ENCODE measurements around the gene KCNJ14. TPM values are rescaled to one million over a fixed set of nuclear protein-coding genes. Genes with fewer than 3 reads are reported as not detected.

The KCNJ14 gene
- total RNA-seq, 1 donor from 2014 or later = 2.2 TPM

GRCh38 chr19:48454150-48454730, 1.1 kb upstream of the KCNJ14 start:
- Mint-ChIP-seq H3K9me3 (no peaks in the 10 kb centered on the region), H3K4me3 (no peak overlapping the region), H3K4me1 (peaks cover 8% of the 10 kb centered on the region), H3K27ac (no peak overlapping the region), H3K36me3 (ENCODE audit: low read depth) (peaks cover 79% of the 10 kb centered on the region), H3K27me3 (no peaks in the 10 kb centered on the region)
- ATAC-seq (ENCODE audit: low read depth) (no peak), DNase-seq (no peak)
- no peak for TF ChIP-seq CTCF (IDR thresholded peaks at IDR 0.05)
- CTCF ChIA-PET = no interaction called here
- intact Hi-C loops (cut with micrococcal nuclease) = no loop called here
- POLR2A ChIA-PET = interaction anchor here (0.6 to 0.7 kb wide), 2 partner anchors 13 to 127 kb away, joined by 4 to 11 read pairs; no protein-coding TSS in a partner anchor

GRCh38 chr19:48455908-48456562, 661 bp downstream of the KCNJ14 start:
- Mint-ChIP-seq H3K4me1 (peaks cover 8% of the 10 kb centered on the region), H3K36me3 (ENCODE audit: low read depth) (peaks cover 62% of the 10 kb centered on the region), H3K9me3 (no peaks in the 10 kb centered on the region), H3K4me3 (no peak overlapping the region), H3K27ac (no peak overlapping the region), H3K27me3 (no peaks in the 10 kb centered on the region)
- TF ChIP-seq CTCF (IDR thresholded peaks at IDR 0.05) = no peak
- DNase-seq (no peak), ATAC-seq (ENCODE audit: low read depth) (no peak)
- ChIA-PET POLR2A (no interaction called here), CTCF (no interaction called here)
- intact Hi-C loops (cut with micrococcal nuclease) = no loop called here

- ATAC-seq (ENCODE audit: low read depth) = no peak
Measured at GRCh38 chr19:48456864-48457263, 1.5 kb downstream of the KCNJ14 start.

GRCh38 chr19:48458016-48458415, 2.6 kb downstream of the KCNJ14 start:
- DNase-seq (no peak), ATAC-seq (ENCODE audit: low read depth) (no peak)
- peaks cover 49% of the 10 kb centered on the region for H3K36me3 Mint-ChIP-seq (ENCODE audit: low read depth)
- intact Hi-C loops (cut with micrococcal nuclease) = no loop called here
- no peak overlapping the region for H3K27ac Mint-ChIP-seq
- no peaks in the 10 kb centered on the region for H3K9me3 Mint-ChIP-seq
- H3K4me1 Mint-ChIP-seq = peaks cover 8% of the 10 kb centered on the region
- H3K27me3 Mint-ChIP-seq = no peaks in the 10 kb centered on the region
- ChIA-PET POLR2A (interaction anchor here (0.6 kb wide), 1 partner anchor 353 kb away, joined by 3 read pairs; the partner anchor contains the start of gene BCAT2), CTCF (interaction anchor here (0.6 kb wide), 1 partner anchor 104 kb away, joined by 4 read pairs; no protein-coding TSS in a partner anchor)
- H3K4me3 Mint-ChIP-seq = no peak overlapping the region
- no peak for TF ChIP-seq CTCF (IDR thresholded peaks at IDR 0.05)

More at GRCh38 chr19:48456864-48457263, 1.5 kb downstream of the KCNJ14 start:
- Mint-ChIP-seq H3K36me3 (ENCODE audit: low read depth) (peaks cover 54% of the 10 kb centered on the region), H3K4me1 (peaks cover 8% of the 10 kb centered on the region), H3K27me3 (no peaks in the 10 kb centered on the region), H3K27ac (no peak overlapping the region), H3K9me3 (no peaks in the 10 kb centered on the region), H3K4me3 (no peak overlapping the region)
- ChIA-PET POLR2A (no interaction called here), CTCF (no interaction called here)
- no peak for TF ChIP-seq CTCF (IDR thresholded peaks at IDR 0.05)
- no peak for DNase-seq
- intact Hi-C loops (cut with micrococcal nuclease) = no loop called here

- H3K4me1 Mint-ChIP-seq = peaks cover 2% of the 10 kb centered on the region
- no peaks in the 10 kb centered on the region for H3K27me3 Mint-ChIP-seq
- DNase-seq (no peak), ATAC-seq (ENCODE audit: low read depth) (no peak)
- H3K9me3 Mint-ChIP-seq = no peaks in the 10 kb centered on the region
- no peak overlapping the region for H3K4me3 Mint-ChIP-seq
- POLR2A ChIA-PET = interaction anchor here (0.6 kb wide), 1 partner anchor 26 kb away, joined by 3 read pairs; no protein-coding TSS in a partner anchor
- H3K36me3 Mint-ChIP-seq (ENCODE audit: low read depth) = peaks cover 21% of the 10 kb centered on the region
- CTCF ChIA-PET = no interaction called here
- intact Hi-C loops (cut with micrococcal nuclease) = no loop called here
- no peak overlapping the region for H3K27ac Mint-ChIP-seq
- TF ChIP-seq CTCF (IDR thresholded peaks at IDR 0.05) = no peak
Measured at GRCh38 chr19:48461651-48461981, 6.2 kb downstream of the KCNJ14 start.
